ENCODE measurements around the gene LRRC37A.
"Not testable (repeated sequence)": the region's sequence is repeated elsewhere in the genome, so short reads cannot be mapped to it uniquely, and the experiment has no call there.

DNA sequence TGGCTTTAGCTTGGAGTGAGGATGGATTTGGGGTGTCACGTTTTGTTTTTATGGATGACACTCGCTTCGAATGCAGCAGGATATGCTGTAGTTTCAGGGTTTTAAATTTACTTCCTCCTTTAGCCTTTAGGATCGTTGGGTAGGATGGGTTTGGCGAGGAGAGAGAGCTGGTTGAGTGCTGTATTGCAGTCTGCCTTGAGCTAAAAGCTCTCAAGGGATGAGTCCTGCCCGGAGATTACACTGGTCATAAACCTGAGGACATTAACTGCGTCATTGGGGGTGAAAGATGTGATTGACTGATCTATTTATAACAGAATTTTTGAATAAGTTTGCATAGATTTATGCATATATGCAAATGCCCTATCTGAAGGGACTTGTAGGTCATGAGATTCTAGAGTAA is 78.5 kb downstream of the LRRC37A start:
- not testable (repeated sequence) for TF ChIP-seq ZNF121 (CRISPR knock-in tag; IDR thresholded peaks at IDR 0.05); NR2C2 (CRISPR knock-in tag; IDR thresholded peaks at IDR 0.05); IRF2 (CRISPR knock-in tag; IDR thresholded peaks at IDR 0.05; ENCODE audit: borderline replicate concordance, low read depth)
- TF ChIP-seq, protein P1, sequence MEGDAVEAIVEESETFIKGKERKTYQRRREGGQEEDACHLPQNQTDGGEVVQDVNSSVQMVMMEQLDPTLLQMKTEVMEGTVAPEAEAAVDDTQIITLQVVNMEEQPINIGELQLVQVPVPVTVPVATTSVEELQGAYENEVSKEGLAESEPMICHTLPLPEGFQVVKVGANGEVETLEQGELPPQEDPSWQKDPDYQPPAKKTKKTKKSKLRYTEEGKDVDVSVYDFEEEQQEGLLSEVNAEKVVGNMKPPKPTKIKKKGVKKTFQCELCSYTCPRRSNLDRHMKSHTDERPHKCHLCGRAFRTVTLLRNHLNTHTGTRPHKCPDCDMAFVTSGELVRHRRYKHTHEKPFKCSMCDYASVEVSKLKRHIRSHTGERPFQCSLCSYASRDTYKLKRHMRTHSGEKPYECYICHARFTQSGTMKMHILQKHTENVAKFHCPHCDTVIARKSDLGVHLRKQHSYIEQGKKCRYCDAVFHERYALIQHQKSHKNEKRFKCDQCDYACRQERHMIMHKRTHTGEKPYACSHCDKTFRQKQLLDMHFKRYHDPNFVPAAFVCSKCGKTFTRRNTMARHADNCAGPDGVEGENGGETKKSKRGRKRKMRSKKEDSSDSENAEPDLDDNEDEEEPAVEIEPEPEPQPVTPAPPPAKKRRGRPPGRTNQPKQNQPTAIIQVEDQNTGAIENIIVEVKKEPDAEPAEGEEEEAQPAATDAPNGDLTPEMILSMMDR (IDR thresholded peaks at IDR 0.05) = not testable (repeated sequence)

Measured in WTC11 (cell line).